ENCODE results near the gene IFI27L1.

The IFI27L1 gene

GRCh38 chr14:94097091-94097490 lies 16.0 kb downstream of the IFI27L1 start:
- Histone ChIP-seq H3K9me3 (ENCODE audit: control extremely low read depth in 1 of 5, control insufficient read depth in 4 of 5, insufficient read depth in 2 of 5, low read depth in 1 of 5, low read length in 4 of 5) (no peaks in the 10 kb centered on the region), H3K4me1 (ENCODE audit: control extremely low read depth in 1 of 4, control insufficient read depth in 4 of 4, insufficient read depth in 4 of 4, low read length in 3 of 4) (no peaks in the 10 kb centered on the region), H3K4me3 (ENCODE audit: control insufficient read depth in 1 of 7, extremely low read depth in 1 of 7, insufficient read depth in 4 of 7, low read depth in 2 of 7, low read length in 6 of 7) (no peak overlapping the region), H3K36me3 (ENCODE audit: control insufficient read depth in 4 of 4, insufficient read depth in 4 of 4, low read length in 3 of 4) (peaks cover 0 to 8% (median under 1%) of the 10 kb centered on the region in 4 experiments), H3K27ac (ENCODE audit: insufficient read depth in 1 of 2, low read depth in 1 of 2, low read length in 2 of 2, poor library complexity in 1 of 2, severe bottlenecking in 2 of 2) (no peak overlapping the region), H3K27me3 (replicated peaks in 2 of 5; ENCODE audit: control insufficient read depth in 4 of 5, insufficient read depth in 5 of 5, low read length in 4 of 5) (no peaks in the 10 kb centered on the region)
- no peak for DNase-seq
- ChIA-PET CTCF (no interaction called here), POLR2A (no interaction called here)
- WGBS (ENCODE audit: insufficient coverage): 100% methylated on average over 3 of the region's 4 CpGs

- no peaks in the 10 kb centered on the region for H3K9me3 ChIP-seq (ENCODE audit: control extremely low read depth in 1 of 5, control insufficient read depth in 4 of 5, insufficient read depth in 2 of 5, low read depth in 1 of 5, low read length in 4 of 5)
- no peak for DNase-seq
- ChIA-PET POLR2A (no interaction called here), CTCF (no interaction called here)
- peaks cover 0 to 8% (median under 1%) of the 10 kb centered on the region in 4 experiments for H3K36me3 ChIP-seq (ENCODE audit: control insufficient read depth in 4 of 4, insufficient read depth in 4 of 4, low read length in 3 of 4)
- 76% methylated on average over 8 of the region's 10 CpGs for WGBS (ENCODE audit: insufficient coverage)
- H3K4me3 ChIP-seq (ENCODE audit: control insufficient read depth in 1 of 7, extremely low read depth in 1 of 7, insufficient read depth in 4 of 7, low read depth in 2 of 7, low read length in 6 of 7): no peak overlapping the region
- H3K27me3 ChIP-seq (replicated peaks in 2 of 5; ENCODE audit: control insufficient read depth in 4 of 5, insufficient read depth in 5 of 5, low read length in 4 of 5): no peaks in the 10 kb centered on the region
- no peak overlapping the region for H3K27ac ChIP-seq (ENCODE audit: insufficient read depth in 1 of 2, low read depth in 1 of 2, low read length in 2 of 2, poor library complexity in 1 of 2, severe bottlenecking in 2 of 2)
- H3K4me1 ChIP-seq (ENCODE audit: control extremely low read depth in 1 of 4, control insufficient read depth in 4 of 4, insufficient read depth in 4 of 4, low read length in 3 of 4): no peaks in the 10 kb centered on the region
Measured at GRCh38 chr14:94098326-94098992, 17.3 kb downstream of the IFI27L1 start.

- Histone ChIP-seq H3K36me3 (ENCODE audit: control insufficient read depth in 4 of 4, insufficient read depth in 4 of 4, low read length in 3 of 4) (peaks cover 0 to 8% (median under 1%) of the 10 kb centered on the region in 4 experiments), H3K27me3 (replicated peaks in 2 of 5; ENCODE audit: control insufficient read depth in 4 of 5, insufficient read depth in 5 of 5, low read length in 4 of 5) (no peaks in the 10 kb centered on the region), H3K4me1 (ENCODE audit: control extremely low read depth in 1 of 4, control insufficient read depth in 4 of 4, insufficient read depth in 4 of 4, low read length in 3 of 4) (no peaks in the 10 kb centered on the region), H3K4me3 (ENCODE audit: control insufficient read depth in 1 of 7, extremely low read depth in 1 of 7, insufficient read depth in 4 of 7, low read depth in 2 of 7, low read length in 6 of 7) (no peak overlapping the region), H3K9me3 (ENCODE audit: control extremely low read depth in 1 of 5, control insufficient read depth in 4 of 5, insufficient read depth in 2 of 5, low read depth in 1 of 5, low read length in 4 of 5) (no peaks in the 10 kb centered on the region), H3K27ac (ENCODE audit: insufficient read depth in 1 of 2, low read depth in 1 of 2, low read length in 2 of 2, poor library complexity in 1 of 2, severe bottlenecking in 2 of 2) (no peak overlapping the region)
- CTCF ChIA-PET: interaction anchor here (1.7 kb wide), 1 partner anchor 32 kb away, joined by 7 read pairs; no protein-coding TSS in a partner anchor
- no peak for DNase-seq
- WGBS (ENCODE audit: insufficient coverage): 79% methylated on average over 5 of the region's 6 CpGs
- POLR2A ChIA-PET: no interaction called here
Measured at GRCh38 chr14:94099006-94099405, 17.9 kb downstream of the IFI27L1 start.

GRCh38 chr14:94100847-94101246 lies 19.7 kb downstream of the IFI27L1 start:
- Histone ChIP-seq H3K9me3 (ENCODE audit: control extremely low read depth in 1 of 5, control insufficient read depth in 4 of 5, insufficient read depth in 2 of 5, low read depth in 1 of 5, low read length in 4 of 5) (no peaks in the 10 kb centered on the region), H3K27ac (ENCODE audit: insufficient read depth in 1 of 2, low read depth in 1 of 2, low read length in 2 of 2, poor library complexity in 1 of 2, severe bottlenecking in 2 of 2) (no peak overlapping the region), H3K4me3 (ENCODE audit: control insufficient read depth in 1 of 7, extremely low read depth in 1 of 7, insufficient read depth in 4 of 7, low read depth in 2 of 7, low read length in 6 of 7) (no peak overlapping the region), H3K4me1 (ENCODE audit: control extremely low read depth in 1 of 4, control insufficient read depth in 4 of 4, insufficient read depth in 4 of 4, low read length in 3 of 4) (no peaks in the 10 kb centered on the region), H3K36me3 (ENCODE audit: control insufficient read depth in 4 of 4, insufficient read depth in 4 of 4, low read length in 3 of 4) (peaks cover 0 to 8% (median under 1%) of the 10 kb centered on the region in 4 experiments), H3K27me3 (replicated peaks in 2 of 5; ENCODE audit: control insufficient read depth in 4 of 5, insufficient read depth in 5 of 5, low read length in 4 of 5) (no peaks in the 10 kb centered on the region)
- POLR2A ChIA-PET: no interaction called here
- 95% methylated on average over 4 of the region's 4 CpGs for whole genome bisulfite sequencing (ENCODE audit: insufficient coverage)
- no peak for DNase-seq
- CTCF ChIA-PET: interaction anchor here (1.7 to 2.0 kb wide), 2 partner anchors 30 to 65 kb away, joined by 6 to 7 read pairs; no protein-coding TSS in a partner anchor

GRCh38 chr14:94101748-94102147 lies 20.6 kb downstream of the IFI27L1 start:
- Histone ChIP-seq H3K27ac (ENCODE audit: insufficient read depth in 1 of 2, low read depth in 1 of 2, low read length in 2 of 2, poor library complexity in 1 of 2, severe bottlenecking in 2 of 2) (no peak overlapping the region), H3K27me3 (replicated peaks in 2 of 5; ENCODE audit: control insufficient read depth in 4 of 5, insufficient read depth in 5 of 5, low read length in 4 of 5) (no peaks in the 10 kb centered on the region), H3K9me3 (ENCODE audit: control extremely low read depth in 1 of 5, control insufficient read depth in 4 of 5, insufficient read depth in 2 of 5, low read depth in 1 of 5, low read length in 4 of 5) (no peaks in the 10 kb centered on the region), H3K36me3 (ENCODE audit: control insufficient read depth in 4 of 4, insufficient read depth in 4 of 4, low read length in 3 of 4) (peaks cover 0 to 8% (median under 1%) of the 10 kb centered on the region in 4 experiments), H3K4me1 (ENCODE audit: control extremely low read depth in 1 of 4, control insufficient read depth in 4 of 4, insufficient read depth in 4 of 4, low read length in 3 of 4) (no peaks in the 10 kb centered on the region), H3K4me3 (ENCODE audit: control insufficient read depth in 1 of 7, extremely low read depth in 1 of 7, insufficient read depth in 4 of 7, low read depth in 2 of 7, low read length in 6 of 7) (no peak overlapping the region)
- DNase-seq: no peak
- POLR2A ChIA-PET: no interaction called here
- WGBS (ENCODE audit: insufficient coverage): 98% methylated on average over 5 of the region's 10 CpGs
- CTCF ChIA-PET: no interaction called here

- POLR2A ChIA-PET: no interaction called here
- peaks cover 0 to 8% (median 0%) of the 10 kb centered on the region in 4 experiments for H3K36me3 ChIP-seq (ENCODE audit: control insufficient read depth in 4 of 4, insufficient read depth in 4 of 4, low read length in 3 of 4)
- H3K9me3 ChIP-seq (ENCODE audit: control extremely low read depth in 1 of 5, control insufficient read depth in 4 of 5, insufficient read depth in 2 of 5, low read depth in 1 of 5, low read length in 4 of 5): no peaks in the 10 kb centered on the region
- CTCF ChIA-PET: interaction anchor here (0.9 kb wide), 1 partner anchor 10 kb away, joined by 4 read pairs; no protein-coding TSS in a partner anchor
- H3K4me1 ChIP-seq (ENCODE audit: control extremely low read depth in 1 of 4, control insufficient read depth in 4 of 4, insufficient read depth in 4 of 4, low read length in 3 of 4): no peaks in the 10 kb centered on the region
- H3K27ac ChIP-seq (ENCODE audit: insufficient read depth in 1 of 2, low read depth in 1 of 2, low read length in 2 of 2, poor library complexity in 1 of 2, severe bottlenecking in 2 of 2): no peak overlapping the region
- DNase-seq: no peak
- 97% methylated on average over 7 of the region's 8 CpGs for WGBS (ENCODE audit: insufficient coverage)
- H3K4me3 ChIP-seq (ENCODE audit: control insufficient read depth in 1 of 7, extremely low read depth in 1 of 7, insufficient read depth in 4 of 7, low read depth in 2 of 7, low read length in 6 of 7): no peak overlapping the region
- H3K27me3 ChIP-seq (replicated peaks in 2 of 5; ENCODE audit: control insufficient read depth in 4 of 5, insufficient read depth in 5 of 5, low read length in 4 of 5): no peaks in the 10 kb centered on the region
Measured at GRCh38 chr14:94102768-94103482, 21.8 kb downstream of the IFI27L1 start.

GRCh38 chr14:94103554-94104150 lies 22.5 kb downstream of the IFI27L1 start:
- no peak overlapping the region for H3K4me3 ChIP-seq (ENCODE audit: control insufficient read depth in 1 of 7, extremely low read depth in 1 of 7, insufficient read depth in 4 of 7, low read depth in 2 of 7, low read length in 6 of 7)
- H3K4me1 ChIP-seq (ENCODE audit: control extremely low read depth in 1 of 4, control insufficient read depth in 4 of 4, insufficient read depth in 4 of 4, low read length in 3 of 4): no peaks in the 10 kb centered on the region
- H3K9me3 ChIP-seq (ENCODE audit: control extremely low read depth in 1 of 5, control insufficient read depth in 4 of 5, insufficient read depth in 2 of 5, low read depth in 1 of 5, low read length in 4 of 5): no peaks in the 10 kb centered on the region
- ChIA-PET CTCF (interaction anchor here (0.8 to 0.9 kb wide), 2 partner anchors 9 to 12 kb away, joined by 4 read pairs; no protein-coding TSS in a partner anchor), POLR2A (no interaction called here)
- H3K27ac ChIP-seq (ENCODE audit: insufficient read depth in 1 of 2, low read depth in 1 of 2, low read length in 2 of 2, poor library complexity in 1 of 2, severe bottlenecking in 2 of 2): no peak overlapping the region
- H3K36me3 ChIP-seq (ENCODE audit: control insufficient read depth in 4 of 4, insufficient read depth in 4 of 4, low read length in 3 of 4): peaks cover 0 to 3% (median 0%) of the 10 kb centered on the region in 4 experiments
- 86% methylated on average over 7 of the region's 7 CpGs for WGBS (ENCODE audit: insufficient coverage)
- no peaks in the 10 kb centered on the region for H3K27me3 ChIP-seq (replicated peaks in 2 of 5; ENCODE audit: control insufficient read depth in 4 of 5, insufficient read depth in 5 of 5, low read length in 4 of 5)
- no peak for DNase-seq

Measured in common myeloid progenitor, CD34-positive (primary cell).